ENCODE results near the gene SLC2A10.

Gene SLC2A10

GRCh38 chr20:46688151-46689081, 21.0 kb upstream of the SLC2A10 start:
- Histone ChIP-seq H3K4me3 (ENCODE audit: low read depth, low read length) (peak overlapping the region; percentile 82), H3K4me1 (no peaks in the 10 kb centered on the region), H3K36me3 (peaks cover 25% of the 10 kb centered on the region), H3K9me3 (no peaks in the 10 kb centered on the region), H3K27me3 (peaks cover 6% of the 10 kb centered on the region)
- DNase-seq, result no peak
- TF ChIP-seq CTCF (IDR thresholded peaks at IDR 0.05; ENCODE audit: low read depth, low read length), result no peak

- Histone ChIP-seq H3K4me1 (no peaks in the 10 kb centered on the region), H3K27me3 (peaks cover 6% of the 10 kb centered on the region), H3K9me3 (no peaks in the 10 kb centered on the region), H3K36me3 (peaks cover 25% of the 10 kb centered on the region), H3K4me3 (ENCODE audit: low read depth, low read length) (peak within 1 kb of the TSS; percentile 82)
- peak; percentile 90 for DNase-seq
- TF ChIP-seq CTCF (IDR thresholded peaks at IDR 0.05; ENCODE audit: low read depth, low read length), result peak; percentile 26; the same call in 1 of the 2 replicates
These were observed 20.2 kb upstream of the SLC2A10 start, which contains the start of gene TP53RK for GRCh38 chr20:46689082-46689753. TSS of gene TP53RK (minus strand) at chr20:46689444. CDS start at chr20:46689414, 30 bp downstream.

- no peak for TF ChIP-seq CTCF (IDR thresholded peaks at IDR 0.05; ENCODE audit: low read depth, low read length)
- Histone ChIP-seq H3K27me3 (peaks cover 6% of the 10 kb centered on the region), H3K4me1 (no peaks in the 10 kb centered on the region), H3K36me3 (peaks cover 25% of the 10 kb centered on the region), H3K4me3 (ENCODE audit: low read depth, low read length) (peak overlapping the region; percentile 82), H3K9me3 (no peaks in the 10 kb centered on the region)
- no peak for DNase-seq
These were observed 19.7 kb upstream of the SLC2A10 start for GRCh38 chr20:46689754-46690085.

GRCh38 chr20:46690219-46691106, 19.0 kb upstream of the SLC2A10 start:
- Histone ChIP-seq H3K4me1 (no peaks in the 10 kb centered on the region), H3K27me3 (peaks cover 6% of the 10 kb centered on the region)

GRCh38 chr20:46691196-46691595, 18.3 kb upstream of the SLC2A10 start:
- H3K27me3 ChIP-seq, result peaks cover 6% of the 10 kb centered on the region
- peaks cover 14% of the 10 kb centered on the region; the same call in 1 of the 2 replicates for H3K36me3 ChIP-seq
- no peak for DNase-seq
- H3K9me3 ChIP-seq, result no peaks in the 10 kb centered on the region
- no peak for TF ChIP-seq CTCF (IDR thresholded peaks at IDR 0.05; ENCODE audit: low read depth, low read length)
- H3K4me3 ChIP-seq (ENCODE audit: low read depth, low read length), result no peak overlapping the region
- H3K4me1 ChIP-seq, result no peaks in the 10 kb centered on the region

More at GRCh38 chr20:46690219-46691106, 19.0 kb upstream of the SLC2A10 start:
- Histone ChIP-seq H3K9me3 (no peaks in the 10 kb centered on the region), H3K4me3 (ENCODE audit: low read depth, low read length) (peak overlapping the region; percentile 82; the same call in 1 of the 2 replicates), H3K36me3 (peaks cover 21% of the 10 kb centered on the region)
- TF ChIP-seq CTCF (IDR thresholded peaks at IDR 0.05; ENCODE audit: low read depth, low read length), result no peak
- DNase-seq, result no peak

Data from BE2C (cell line).